H9 (cell line): ENCODE results near the gene ABCA4. TPM values are rescaled to one million over a fixed set of nuclear protein-coding genes. Genes with fewer than 3 reads are reported as not detected.

ENCODE experiments used
- DNase-seq: peaks from one replicate; pipeline ENCODE4 v3.0.0-alpha.2; 2017
- H2AFZ ChIP-seq: one replicate; pipeline ENCODE4 v1.6.1; 2013; ENCODE audit warnings: mild to moderate bottlenecking, low read length, control low read depth, moderate library complexity
- H2AK5ac ChIP-seq: 2 replicates; pipeline ENCODE4 v1.6.1; 2013; ENCODE audit warnings: low read length, control low read depth, mixed read lengths; ENCODE audit not compliant: insufficient read length
- H2BK120ac ChIP-seq: one replicate; pipeline ENCODE4 v1.6.1; 2013; ENCODE audit warnings: low read depth, mild to moderate bottlenecking, low read length, control low read depth, inconsistent platforms; ENCODE audit not compliant: poor library complexity, severe bottlenecking
- H2BK12ac ChIP-seq: 2 replicates; pipeline ENCODE4 v1.6.1; 2013; ENCODE audit warnings: low read length, control low read depth, mixed read lengths, low read depth; ENCODE audit not compliant: insufficient read length
- H2BK15ac ChIP-seq: 2 replicates; pipeline ENCODE4 v1.6.1; 2013; ENCODE audit warnings: low read depth, low read length, control low read depth
- H2BK20ac ChIP-seq: one replicate; pipeline ENCODE4 v1.6.1; 2013; ENCODE audit warnings: low read depth, mild to moderate bottlenecking, low read length, control low read depth, inconsistent platforms; ENCODE audit not compliant: poor library complexity, severe bottlenecking
- H2BK5ac ChIP-seq: 2 replicates; pipeline ENCODE4 v1.6.1; 2013; ENCODE audit warnings: low read length, control low read depth, mixed read lengths; ENCODE audit not compliant: insufficient read length
- H3K14ac ChIP-seq: 2 replicates; pipeline ENCODE4 v1.6.1; 2013; ENCODE audit warnings: low read length, control low read depth; ENCODE audit not compliant: insufficient read depth
- H3K18ac ChIP-seq: 2 replicates; pipeline ENCODE4 v1.6.1; 2013; ENCODE audit warnings: low read depth, mild to moderate bottlenecking, mixed read lengths, low read length, control low read depth; ENCODE audit not compliant: insufficient read length
- H3K23ac ChIP-seq: 2 replicates; pipeline ENCODE4 v1.6.1; 2013; ENCODE audit warnings: low read length, control low read depth, mixed read lengths, low read depth; ENCODE audit not compliant: insufficient read length
- H3K23me2 ChIP-seq: 2 replicates; pipeline ENCODE4 v1.6.1; 2013; ENCODE audit warnings: low read depth, mild to moderate bottlenecking, mixed read lengths, low read length, control low read depth; ENCODE audit not compliant: insufficient read length, poor library complexity, severe bottlenecking
- H3K27ac ChIP-seq: 2 replicates; pipeline ENCODE4 v1.5.1; 2013; ENCODE audit warnings: low read length, control low read depth, mixed read lengths, low read depth; ENCODE audit not compliant: insufficient read length
- H3K27me3 ChIP-seq: 2 replicates; pipeline ENCODE4 v1.6.1; 2013; ENCODE audit warnings: low read length, control low read depth, inconsistent platforms; ENCODE audit not compliant: insufficient read depth
- H3K4ac ChIP-seq: 2 replicates; pipeline ENCODE4 v1.6.1; 2013; ENCODE audit warnings: low read depth, mild to moderate bottlenecking, control low read depth, inconsistent platforms, low read length, moderate library complexity
- H3K4me1 ChIP-seq: 2 replicates; pipeline ENCODE4 v1.6.1; 2013; ENCODE audit warnings: low read length, control low read depth, inconsistent platforms; ENCODE audit not compliant: insufficient read depth
- H3K4me2 ChIP-seq: 2 replicates; pipeline ENCODE4 v1.6.1; 2013; ENCODE audit warnings: low read length, control low read depth, mixed read lengths; ENCODE audit not compliant: insufficient read length, insufficient read depth
- H3K56ac ChIP-seq: 2 replicates; pipeline ENCODE4 v1.6.1; 2013; ENCODE audit warnings: low read depth, mild to moderate bottlenecking, mixed read lengths, low read length, control low read depth; ENCODE audit not compliant: insufficient read length
- H3K79me1 ChIP-seq: 2 replicates; pipeline ENCODE4 v1.6.1; 2013; ENCODE audit warnings: low read depth, mild to moderate bottlenecking, moderate library complexity, low read length, control low read depth, inconsistent platforms; ENCODE audit not compliant: insufficient read depth, poor library complexity, severe bottlenecking
- H3K79me2 ChIP-seq: 2 replicates; pipeline ENCODE4 v1.6.1; 2013; ENCODE audit warnings: low read length, control low read depth, inconsistent platforms; ENCODE audit not compliant: insufficient read depth
- H3K9ac ChIP-seq: 2 replicates; pipeline ENCODE4 v1.6.1; 2013; ENCODE audit warnings: low read length, control low read depth, mixed read lengths; ENCODE audit not compliant: insufficient read length; ENCODE audit errors: extremely low read depth
- H3K9me3 ChIP-seq: one replicate; pipeline ENCODE4 v1.6.1; 2013; ENCODE audit warnings: low read depth, low read length, inconsistent platforms; ENCODE audit not compliant: control insufficient read depth
- H3T11ph ChIP-seq: one replicate; pipeline ENCODE4 v1.6.1; 2013; ENCODE audit warnings: mild to moderate bottlenecking, low read length, control low read depth, inconsistent platforms
- H4K20me1 ChIP-seq: one replicate; pipeline ENCODE4 v1.6.1; 2013; ENCODE audit not compliant: control insufficient read depth, insufficient read length, insufficient read depth
- H4K5ac ChIP-seq: 2 replicates; pipeline ENCODE4 v1.6.1; 2013; ENCODE audit warnings: low read depth, mild to moderate bottlenecking, mixed read lengths, low read length, control low read depth; ENCODE audit not compliant: insufficient read length
- H4K8ac ChIP-seq: replicated peaks from 2 replicates; pipeline ENCODE4 v1.6.1; 2013; ENCODE audit warnings: low read length, control low read depth, mixed read lengths, low read depth; ENCODE audit not compliant: insufficient read length
- H4K91ac ChIP-seq: 2 replicates; pipeline ENCODE4 v1.6.1; 2013; ENCODE audit warnings: low read depth, mild to moderate bottlenecking, moderate library complexity, mixed read lengths, low read length, control low read depth; ENCODE audit not compliant: insufficient read length
- H3K27ac Mint-ChIP-seq, 3 experiments: 2 replicates in 2 of 3; 3 replicates in 1 of 3; pipeline ENCODE4 v1.8.0; 2020 to 2021; ENCODE audit warnings: mixed read lengths in 3 of 3, mild to moderate bottlenecking in 1 of 3, moderate library complexity in 1 of 3
- H3K27me3 Mint-ChIP-seq: 2 replicates; pipeline ENCODE4 v1.8.0; 2021; ENCODE audit warnings: low read depth, mild to moderate bottlenecking, moderate library complexity, mixed read lengths
- H3K36me3 Mint-ChIP-seq, 3 experiments: 2 replicates in 2 of 3; 3 replicates in 1 of 3; pipeline ENCODE4 v1.8.0; 2020 to 2021; ENCODE audit warnings: low read depth in 3 of 3, mixed read lengths in 3 of 3; ENCODE audit not compliant: insufficient read depth in 1 of 3
- H3K4me1 Mint-ChIP-seq, 2 experiments: 2 replicates each; pipeline ENCODE4 v1.8.0; 2020; ENCODE audit warnings: mixed read lengths in 2 of 2
- H3K4me3 Mint-ChIP-seq, 2 experiments: 2 replicates in 1 of 2; 3 replicates in 1 of 2; pipeline ENCODE4 v1.8.0; 2020 to 2021; ENCODE audit warnings: mild to moderate bottlenecking in 2 of 2, mixed read lengths in 2 of 2, moderate library complexity in 1 of 2
- H3K9me3 Mint-ChIP-seq, 2 experiments: 2 replicates in 1 of 2; 3 replicates in 1 of 2; pipeline ENCODE4 v1.8.0; 2020; ENCODE audit warnings: mild to moderate bottlenecking in 2 of 2, mixed read lengths in 2 of 2, moderate library complexity in 1 of 2
- WGBS: extraction: QIAGEN DNeasy Blood & Tissue Kit; methylation state at CpG from one replicate; pipeline ENCODE4 v1.1.7; 2013; ENCODE audit warnings: missing lambda C conversion rate, low lambda C conversion rate, mixed read lengths; ENCODE audit not compliant: insufficient read length; ENCODE audit errors: extremely low coverage; 5-methylcytosine and 5-hydroxymethylcytosine counted together
- total RNA-seq: library from RNA; stranded (reverse); gene quantifications from 2 replicates; pipeline ENCODE4 v1.2.1, GENCODE V29; 2021
- TF ChIP-seq, protein P1 (sequence below): fragments of 200-600 bp; sonication (generic); conservative IDR thresholded peaks from 3 replicates; pipeline ENCODE4 v1.8.0; 2021; ENCODE audit warnings: antibody characterized with exemption, mild to moderate bottlenecking

The ABCA4 gene
- total RNA-seq, 1 experiment from 2014 or later, result not detected

DNA sequence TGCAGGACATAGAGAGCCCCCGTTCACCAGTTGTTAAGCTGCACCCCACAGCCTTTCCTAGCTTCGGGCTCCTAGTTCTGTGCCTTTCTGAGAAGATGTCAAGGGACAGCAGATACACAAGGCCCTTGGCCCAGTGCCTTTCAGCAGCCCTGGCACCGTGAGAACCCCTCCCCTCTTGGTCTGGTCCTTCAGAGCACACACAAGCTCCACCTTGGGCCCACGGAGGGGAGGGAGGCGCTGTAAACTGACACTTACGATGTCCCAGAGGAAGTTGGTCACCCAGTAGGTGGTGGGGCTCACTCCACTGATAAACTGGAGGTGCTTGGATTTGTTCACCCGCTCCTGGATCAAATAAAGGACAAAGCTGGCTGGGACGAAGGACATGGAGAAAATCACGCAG, 101.6 kb downstream of the ABCA4 start:
- H3K23me2 ChIP-seq, result no peaks in the 10 kb centered on the region
- no peak overlapping the region for H3K27ac ChIP-seq
- no peak overlapping the region for H2BK12ac ChIP-seq
- H3K56ac ChIP-seq, result no peak overlapping the region
- H4K8ac ChIP-seq, result no peak overlapping the region
- H4K5ac ChIP-seq, result no peak overlapping the region
- H3K14ac ChIP-seq, result no peak overlapping the region
- no peak overlapping the region for H3K18ac ChIP-seq
- H3K4me1 Mint-ChIP-seq, result peaks cover 12 to 15% of the 10 kb centered on the region in 2 experiments
- no peak for DNase-seq
- no peak overlapping the region for H3K4me3 Mint-ChIP-seq
- no peak overlapping the region for H2BK20ac ChIP-seq
- no peaks in the 10 kb centered on the region for H3K36me3 Mint-ChIP-seq
- no peaks in the 10 kb centered on the region for H3K9me3 Mint-ChIP-seq
- H2BK120ac ChIP-seq, result no peak overlapping the region
- no peak overlapping the region for H3K4me2 ChIP-seq
- no peaks in the 10 kb centered on the region for H3K9me3 ChIP-seq
- H4K91ac ChIP-seq, result no peak overlapping the region
- no peak overlapping the region for H2BK5ac ChIP-seq
- no peak overlapping the region for H2BK15ac ChIP-seq
- peaks cover 4% of the 10 kb centered on the region; the same call in 1 of the 2 replicates for H3K4me1 ChIP-seq
- H3K23ac ChIP-seq, result no peak overlapping the region
- H2AK5ac ChIP-seq, result no peak overlapping the region
- TF ChIP-seq, protein P1, sequence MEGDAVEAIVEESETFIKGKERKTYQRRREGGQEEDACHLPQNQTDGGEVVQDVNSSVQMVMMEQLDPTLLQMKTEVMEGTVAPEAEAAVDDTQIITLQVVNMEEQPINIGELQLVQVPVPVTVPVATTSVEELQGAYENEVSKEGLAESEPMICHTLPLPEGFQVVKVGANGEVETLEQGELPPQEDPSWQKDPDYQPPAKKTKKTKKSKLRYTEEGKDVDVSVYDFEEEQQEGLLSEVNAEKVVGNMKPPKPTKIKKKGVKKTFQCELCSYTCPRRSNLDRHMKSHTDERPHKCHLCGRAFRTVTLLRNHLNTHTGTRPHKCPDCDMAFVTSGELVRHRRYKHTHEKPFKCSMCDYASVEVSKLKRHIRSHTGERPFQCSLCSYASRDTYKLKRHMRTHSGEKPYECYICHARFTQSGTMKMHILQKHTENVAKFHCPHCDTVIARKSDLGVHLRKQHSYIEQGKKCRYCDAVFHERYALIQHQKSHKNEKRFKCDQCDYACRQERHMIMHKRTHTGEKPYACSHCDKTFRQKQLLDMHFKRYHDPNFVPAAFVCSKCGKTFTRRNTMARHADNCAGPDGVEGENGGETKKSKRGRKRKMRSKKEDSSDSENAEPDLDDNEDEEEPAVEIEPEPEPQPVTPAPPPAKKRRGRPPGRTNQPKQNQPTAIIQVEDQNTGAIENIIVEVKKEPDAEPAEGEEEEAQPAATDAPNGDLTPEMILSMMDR, result no peak
- no CpG with 5 or more reads among the region's 9 CpGs for WGBS
- H3K9ac ChIP-seq, result no peak overlapping the region
- H3K79me2 ChIP-seq, result no peaks in the 10 kb centered on the region
- peaks cover 7% of the 10 kb centered on the region for H3K27me3 Mint-ChIP-seq
- no peak overlapping the region for H2AFZ ChIP-seq
- H3K27ac Mint-ChIP-seq, result no peak overlapping the region; a peak in 1 of 7 replicates
- no peak overlapping the region for H3T11ph ChIP-seq
- H4K20me1 ChIP-seq, result no peaks in the 10 kb centered on the region
- H3K4ac ChIP-seq, result no peak overlapping the region
- H3K79me1 ChIP-seq, result no peaks in the 10 kb centered on the region
- H3K27me3 ChIP-seq, result no peaks in the 10 kb centered on the region
